Fibroblast of skin of left quadriceps (primary cell): ENCODE data around the gene ADAMTS2.
A peak's percentile ranks its signal among the peaks of the same experiment; 100 is the strongest.

Experiments used
- DNase-seq, 2 experiments: peaks; one replicate each; pipeline ENCODE4 v3.0.0-alpha.2; 2013; ENCODE audit warnings: low read depth in 2 of 2

ADAMTS2 gene

GRCh38 chr5:179278546-179278945, 66.7 kb downstream of the ADAMTS2 start:
- DNase-seq = no peak

GRCh38 chr5:179278119-179278518, 67.1 kb downstream of the ADAMTS2 start:
- no peak for DNase-seq

- DNase-seq = no peak
Observed at GRCh38 chr5:179276838-179277395, 68.3 kb downstream of the ADAMTS2 start.

- peak; percentile 62 to 64 for DNase-seq
Observed at GRCh38 chr5:179275941-179276837, 69.1 kb downstream of the ADAMTS2 start.

- no peak for DNase-seq
Observed at GRCh38 chr5:179275381-179275878, 69.8 kb downstream of the ADAMTS2 start.

GRCh38 chr5:179274321-179275315, 70.6 kb downstream of the ADAMTS2 start:
- no peak for DNase-seq

GRCh38 chr5:179273441-179274145, 71.7 kb downstream of the ADAMTS2 start:
- no peak for DNase-seq

GRCh38 chr5:179273073-179273435, 72.2 kb downstream of the ADAMTS2 start:
- no peak for DNase-seq

- no peak for DNase-seq
Observed at GRCh38 chr5:179272326-179273072, 72.8 kb downstream of the ADAMTS2 start.

- no peak for DNase-seq
Observed at GRCh38 chr5:179271821-179272325, 73.4 kb downstream of the ADAMTS2 start.

- DNase-seq = no peak
Observed at GRCh38 chr5:179271428-179271734, 73.9 kb downstream of the ADAMTS2 start.

GRCh38 chr5:179270581-179271427, 74.5 kb downstream of the ADAMTS2 start:
- DNase-seq = peak in 1 of 2 experiments; percentile 26

GRCh38 chr5:179269781-179270543, 75.3 kb downstream of the ADAMTS2 start:
- no peak for DNase-seq

GRCh38 chr5:179268966-179269693, 76.1 kb downstream of the ADAMTS2 start:
- DNase-seq = no peak

- DNase-seq = no peak
Observed at GRCh38 chr5:179268399-179268952, 76.8 kb downstream of the ADAMTS2 start.

- no peak for DNase-seq
Observed at GRCh38 chr5:179267671-179268083, 77.6 kb downstream of the ADAMTS2 start.

GRCh38 chr5:179267071-179267670, 78.1 kb downstream of the ADAMTS2 start:
- no peak for DNase-seq
